ENCODE measurements around the gene FAM209A. TPM values are rescaled to one million over a fixed set of nuclear protein-coding genes. Genes with fewer than 3 reads are reported as not detected.
"Not testable (repeated sequence)": the region's sequence is repeated elsewhere in the genome, so short reads cannot be mapped to it uniquely, and the experiment has no call there.

The FAM209A gene, protein sequence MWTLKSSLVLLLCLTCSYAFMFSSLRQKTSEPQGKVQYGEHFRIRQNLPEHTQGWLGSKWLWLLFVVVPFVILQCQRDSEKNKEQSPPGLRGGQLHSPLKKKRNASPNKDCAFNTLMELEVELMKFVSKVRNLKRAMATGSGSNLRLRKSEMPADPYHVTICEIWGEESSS
- 0.99 and 1.1 TPM in 2 replicates for polyA plus RNA-seq (2014; cell fraction: cytosol; rRNA removed)
- not detected in 2 replicates for polyA plus RNA-seq (2014; cell fraction: nucleus; rRNA removed)

GRCh38 chr20:56524444-56524843 lies at the start of gene FAM209A:
FAM209A (plus strand) TSS chr20:56524744; CDS start chr20:56524809, 65 bp downstream.
- DNase-seq (ENCODE audit: low spot score) = not testable (repeated sequence)

- DNase-seq (ENCODE audit: low spot score) = no peak
Measured at GRCh38 chr20:56483970-56484369, 40.6 kb upstream of the FAM209A start.

DNA sequence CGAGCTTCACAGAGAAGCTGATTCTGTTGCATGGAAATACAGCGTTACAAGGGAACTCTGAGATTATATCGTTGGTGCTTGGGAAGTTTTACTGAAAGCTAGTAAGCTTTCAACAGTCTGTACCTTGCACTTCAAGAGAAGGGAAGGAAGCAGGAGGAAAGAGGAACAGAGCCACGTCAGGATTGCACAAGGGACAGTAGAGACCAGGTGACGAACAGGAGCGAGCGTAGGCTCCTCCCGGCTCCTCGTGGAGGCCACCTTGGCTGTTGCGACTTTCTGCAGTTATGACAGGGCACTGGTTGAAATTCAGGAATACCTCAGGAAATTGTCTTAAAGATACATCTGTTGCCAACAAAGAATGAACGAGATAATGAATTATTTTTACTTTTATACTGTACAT lies 37.3 kb upstream of the FAM209A start:
- DNase-seq (ENCODE audit: low spot score) = no peak

- DNase-seq (ENCODE audit: low spot score) = no peak
Measured at GRCh38 chr20:56488566-56488965, 36.0 kb upstream of the FAM209A start.

DNA sequence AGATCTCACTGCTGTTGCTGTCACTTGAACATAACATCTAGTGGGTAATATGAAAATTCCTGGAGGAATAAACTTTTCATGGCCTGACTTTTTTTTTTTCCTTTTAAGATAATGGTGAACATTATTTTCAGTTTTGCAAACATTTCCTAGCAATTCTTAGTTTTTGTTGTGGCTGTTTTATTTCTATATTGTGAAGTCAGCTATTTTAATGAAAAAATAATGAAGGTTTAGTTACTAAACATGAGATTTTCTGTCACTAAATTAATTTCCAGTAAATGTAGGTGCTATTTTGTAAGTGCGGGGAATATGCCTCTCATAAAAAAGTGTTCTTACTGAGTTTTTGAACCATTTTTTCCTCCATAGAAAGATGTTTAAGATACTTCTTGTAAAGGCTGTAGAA lies 23.4 kb upstream of the FAM209A start:
- no peak for DNase-seq (ENCODE audit: low spot score)

- DNase-seq (ENCODE audit: low spot score) = no peak
Measured at GRCh38 chr20:56503916-56504315, 20.6 kb upstream of the FAM209A start.

GRCh38 chr20:56504373-56505005 lies 20.1 kb upstream of the FAM209A start:
- no peak for DNase-seq (ENCODE audit: low spot score)

GRCh38 chr20:56506103-56506502 lies 18.4 kb upstream of the FAM209A start:
- no peak for DNase-seq (ENCODE audit: low spot score)

DNA sequence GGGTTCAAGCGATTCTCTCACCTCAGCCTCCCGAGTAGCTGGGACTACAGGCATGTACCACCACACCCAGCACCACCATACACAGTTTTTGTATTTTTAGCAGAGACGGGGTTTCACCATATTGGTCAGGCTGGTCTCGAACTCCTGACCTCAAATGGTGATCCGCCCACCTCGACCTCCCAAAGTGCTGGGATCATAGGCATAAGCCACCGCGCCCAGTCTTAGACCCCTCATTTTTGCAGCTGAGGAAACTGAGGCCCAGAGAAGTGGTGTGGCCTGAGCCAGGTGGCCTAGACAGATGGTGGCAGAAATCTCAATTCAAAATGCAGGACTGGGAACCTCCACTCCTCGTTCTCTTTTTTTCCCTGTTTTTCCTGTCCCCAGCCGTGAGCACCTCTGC lies 12.6 kb upstream of the FAM209A start:
- DNase-seq (ENCODE audit: low spot score) = no peak

GRCh38 chr20:56513161-56514150 lies 11.1 kb upstream of the FAM209A start:
- no peak for DNase-seq (ENCODE audit: low spot score)

- DNase-seq (ENCODE audit: low spot score) = no peak
Measured at GRCh38 chr20:56516631-56517030, 7.9 kb upstream of the FAM209A start.

DNA sequence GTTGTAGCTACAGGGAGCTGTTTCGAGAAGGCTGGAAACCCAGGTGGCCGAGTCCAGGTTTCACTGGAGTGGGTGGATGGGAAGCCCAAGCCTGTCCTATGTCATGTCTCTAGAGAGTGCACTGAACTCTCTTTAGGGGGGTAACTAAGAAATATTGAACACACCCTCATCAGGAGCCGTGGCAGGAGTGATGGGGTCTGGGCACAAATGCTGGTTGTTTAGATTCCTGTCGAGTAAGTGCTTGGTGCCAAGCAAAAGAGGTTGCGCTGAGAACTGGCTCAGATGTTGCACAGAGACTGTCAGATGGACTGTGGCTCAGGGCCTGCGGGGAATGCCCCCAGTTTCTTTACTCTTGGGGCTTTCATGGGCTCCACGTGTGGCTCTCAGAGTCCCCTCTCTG lies 7.3 kb upstream of the FAM209A start:
- DNase-seq (ENCODE audit: low spot score) = no peak

DNA sequence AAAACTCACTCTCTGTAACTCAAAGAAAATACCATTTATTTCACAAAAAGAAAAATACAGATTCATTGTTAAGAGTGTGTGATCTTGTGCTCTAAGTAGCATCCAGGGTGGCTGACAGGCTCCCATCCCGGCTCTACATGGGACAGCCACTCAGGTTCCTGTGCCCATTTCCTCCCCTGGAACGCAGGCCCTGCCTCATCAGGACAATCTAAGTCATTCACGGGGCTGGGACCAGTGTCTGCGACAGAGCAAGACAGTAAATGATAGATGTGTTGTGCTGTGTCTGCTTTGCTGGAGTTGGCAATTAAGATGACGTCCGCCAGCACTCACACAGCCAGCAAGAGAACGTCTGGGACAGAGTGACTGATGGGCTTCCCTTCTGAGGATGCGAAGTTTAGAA lies 6.9 kb upstream of the FAM209A start:
- DNase-seq (ENCODE audit: low spot score) = no peak

- no peak for DNase-seq (ENCODE audit: low spot score)
Measured at GRCh38 chr20:56518126-56518525, 6.4 kb upstream of the FAM209A start.

DNA sequence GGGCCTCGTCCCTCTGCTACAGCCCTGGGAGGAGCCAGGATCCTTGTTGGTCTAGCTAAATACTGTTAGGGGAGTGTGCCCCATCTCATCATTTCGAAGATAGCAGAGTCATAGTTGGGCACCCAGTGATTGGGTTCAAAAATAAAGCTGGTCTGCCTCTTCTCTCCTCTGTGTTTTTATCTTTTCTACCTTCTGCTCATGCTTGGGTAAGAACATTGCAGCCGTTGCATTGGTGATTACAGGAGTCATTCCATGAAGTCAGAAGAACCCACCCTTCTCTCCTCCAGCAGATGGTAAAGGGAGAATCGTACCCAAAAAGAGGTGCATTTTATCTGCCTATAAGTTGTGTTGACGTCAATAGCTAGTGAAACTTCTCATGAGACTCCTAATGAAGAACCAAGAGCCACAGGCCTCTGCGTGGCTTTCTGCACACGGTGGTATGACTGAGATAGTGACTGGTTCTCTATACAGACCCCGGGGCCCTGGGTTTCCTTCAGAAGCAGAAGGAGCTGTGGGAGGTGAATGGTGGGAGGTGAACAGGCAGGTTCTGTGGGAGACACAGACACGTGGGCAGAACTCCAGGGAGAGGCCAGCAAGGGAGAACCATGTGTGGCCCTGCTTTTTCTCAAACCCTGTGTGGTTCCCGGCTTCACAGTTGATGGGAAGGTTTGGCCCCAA lies 5.7 kb upstream of the FAM209A start:
- DNase-seq (ENCODE audit: low spot score) = no peak

GRCh38 chr20:56519551-56519950 lies 5.0 kb upstream of the FAM209A start:
- no peak for DNase-seq (ENCODE audit: low spot score)

DNA sequence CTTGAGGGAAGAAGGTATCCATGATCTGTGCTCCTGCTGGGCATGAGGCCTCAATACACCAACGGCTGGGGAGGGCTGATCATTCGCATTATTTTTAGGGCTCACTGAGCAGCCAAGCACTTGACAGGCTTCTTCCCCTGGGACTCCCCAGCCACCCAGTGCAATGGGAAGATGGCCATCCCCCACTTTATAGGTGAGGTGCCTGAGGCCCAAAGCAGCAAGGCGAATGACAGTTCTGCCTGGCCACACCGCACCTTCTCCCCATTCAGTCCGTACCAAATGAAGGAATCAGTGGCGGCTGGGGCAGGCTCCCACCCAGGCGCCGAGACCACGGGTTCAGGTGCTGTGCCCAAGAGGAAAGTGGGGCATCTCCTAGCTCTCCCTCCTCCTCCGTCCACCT lies 4.4 kb upstream of the FAM209A start:
- DNase-seq (ENCODE audit: low spot score) = no peak

DNA sequence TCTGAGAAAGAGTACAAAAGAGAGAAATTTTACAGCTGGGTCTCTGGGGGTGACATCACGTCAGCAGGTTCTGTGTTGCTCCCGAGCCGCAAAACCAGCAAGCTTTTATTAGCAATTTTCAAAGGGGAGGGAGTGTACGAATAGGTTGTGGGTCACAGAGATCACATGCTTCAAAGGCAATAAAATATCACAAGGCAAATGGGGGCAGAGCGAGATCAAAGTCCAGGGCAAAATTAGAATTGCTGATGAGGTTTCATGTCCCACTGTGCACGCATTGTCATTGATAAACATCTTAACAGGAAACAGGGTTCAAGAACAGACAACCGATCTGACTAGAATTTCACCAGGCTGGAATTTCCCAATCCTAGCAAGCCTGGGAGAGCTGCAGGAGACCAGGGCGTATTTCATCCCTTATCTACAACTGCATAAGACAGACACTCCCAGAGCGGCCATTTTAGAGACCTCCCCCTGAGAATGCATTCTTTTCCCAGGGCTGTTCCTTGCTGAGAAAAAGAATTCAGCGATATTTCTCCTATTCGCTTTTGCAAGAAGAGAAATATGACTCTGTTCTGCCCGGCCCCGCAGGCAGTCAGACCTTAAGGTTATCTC lies 3.7 kb upstream of the FAM209A start:
- DNase-seq (ENCODE audit: low spot score) = not testable (repeated sequence)

GRCh38 chr20:56522311-56522710 lies 2.2 kb upstream of the FAM209A start:
- DNase-seq (ENCODE audit: low spot score) = no peak

DNA sequence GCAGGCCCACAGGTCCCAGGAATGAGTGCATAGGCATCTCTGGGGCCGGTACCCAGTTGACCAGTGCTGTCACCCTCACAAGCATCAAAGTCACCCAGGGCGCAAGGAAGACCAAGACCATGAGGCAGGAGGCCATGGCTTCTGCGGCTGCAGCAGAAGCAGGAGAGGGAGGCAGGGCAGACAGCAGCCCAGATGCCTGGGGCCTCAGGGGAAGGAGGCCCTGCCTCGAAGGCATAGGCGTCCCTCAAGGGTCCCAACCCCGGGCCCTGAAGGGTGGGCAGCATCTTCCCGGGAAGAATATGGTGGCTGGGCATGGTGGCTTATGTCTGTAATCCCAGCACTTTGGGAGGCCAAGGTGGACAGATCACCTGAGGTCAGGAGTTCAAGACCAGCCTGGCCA lies 3.0 kb downstream of the FAM209A start:
- no peak for DNase-seq (ENCODE audit: low spot score)

- DNase-seq (ENCODE audit: low spot score) = not testable (repeated sequence)
Measured at GRCh38 chr20:56532946-56533345, 8.4 kb downstream of the FAM209A start, which contains the start of gene FAM209B. FAM209B (plus strand) TSS chr20:56533246; CDS start chr20:56533342, 96 bp downstream.

Measured in SK-N-DZ (cell line).